Liver (tissue), 9 donors: Measurements from ENCODE around the gene ZNF681. TPM values are rescaled to one million over a fixed set of nuclear protein-coding genes. Genes with fewer than 3 reads are reported as not detected.

ENCODE experiments used
- DNase-seq: peaks from one replicate; pipeline ENCODE4 v3.0.0-alpha.2; 2017; ENCODE audit warnings: low spot score
- H3K27ac ChIP-seq, 2 donors: one replicate each; pipeline ENCODE4 v1.7.0; 2013; ENCODE audit warnings: inconsistent platforms in 2 of 2, low read length in 2 of 2, control low read depth in 1 of 2, low read depth in 1 of 2, mild to moderate bottlenecking in 1 of 2
- H3K27me3 ChIP-seq, 4 donors: one replicate each; pipeline versions ENCODE4 v1.6.1 to v1.7.0; 2013; ENCODE audit warnings: low read length in 3 of 4, inconsistent platforms in 1 of 4, mild to moderate bottlenecking in 1 of 4, moderate library complexity in 1 of 4; ENCODE audit not compliant: control insufficient read depth in 4 of 4, insufficient read depth in 4 of 4
- H3K36me3 ChIP-seq, 4 donors: one replicate each; pipeline versions ENCODE4 v1.6.1 to v1.7.0; 2013; ENCODE audit warnings: low read length in 3 of 4, mild to moderate bottlenecking in 3 of 4, low read depth in 1 of 4, moderate library complexity in 1 of 4; ENCODE audit not compliant: control insufficient read depth in 4 of 4, insufficient read depth in 3 of 4
- H3K4me1 ChIP-seq, 4 donors: one replicate each; pipeline versions ENCODE4 v1.6.1 to v1.7.0; 2013; ENCODE audit warnings: low read length in 3 of 4, mild to moderate bottlenecking in 3 of 4, moderate library complexity in 1 of 4; ENCODE audit not compliant: control insufficient read depth in 4 of 4, insufficient read depth in 4 of 4
- H3K4me3 ChIP-seq, 3 donors: one replicate each; pipeline versions ENCODE4 v1.6.1 to v1.7.0; 2013; ENCODE audit warnings: low read length in 3 of 3, control low read depth in 1 of 3, low read depth in 1 of 3, mild to moderate bottlenecking in 1 of 3
- H3K9ac ChIP-seq, 2 donors: one replicate each; pipeline ENCODE4 v1.7.0; 2013; ENCODE audit warnings: low read length in 2 of 2, mild to moderate bottlenecking in 2 of 2, moderate library complexity in 2 of 2, control low read depth in 1 of 2, low read depth in 1 of 2
- H3K9me3 ChIP-seq, 4 donors: one replicate each; pipeline versions ENCODE4 v1.6.1 to v1.7.0; 2013; ENCODE audit warnings: low read length in 3 of 4; ENCODE audit not compliant: control insufficient read depth in 4 of 4
- EGR1 ChIP-seq, 2 donors: IDR thresholded peaks; 2 replicates each; pipeline ENCODE4 v1.6.1; 2016 to 2018; ENCODE audit warnings: antibody characterized with exemption in 2 of 2, low read depth in 2 of 2
- FOXA1 ChIP-seq: IDR thresholded peaks from 2 replicates; pipeline ENCODE4 v1.6.1; 2016; ENCODE audit warnings: antibody characterized with exemption
- FOXA2 ChIP-seq: IDR thresholded peaks from 2 replicates; pipeline ENCODE4 v1.6.1; 2016; ENCODE audit warnings: antibody characterized with exemption
- GABPA ChIP-seq, 2 donors: IDR thresholded peaks in 1 of 2; conservative IDR thresholded peaks in 1 of 2; 2 replicates each; pipeline ENCODE4 v1.6.1; 2016; ENCODE audit warnings: antibody characterized with exemption in 2 of 2, mild to moderate bottlenecking in 1 of 2, moderate library complexity in 1 of 2
- HNF4A ChIP-seq, 2 donors: conservative IDR thresholded peaks; 2 replicates each; pipeline ENCODE4 v1.6.1; 2016; ENCODE audit warnings: antibody characterized with exemption in 2 of 2, mild to moderate bottlenecking in 2 of 2
- HNF4G ChIP-seq: IDR thresholded peaks from 2 replicates; pipeline ENCODE4 v1.6.1; 2016; ENCODE audit warnings: antibody characterized with exemption
- JUND ChIP-seq, 2 donors: IDR thresholded peaks; 2 replicates each; pipeline ENCODE4 v1.6.1; 2016; ENCODE audit warnings: antibody characterized with exemption in 2 of 2
- NR2F2 ChIP-seq: IDR thresholded peaks from 2 replicates; pipeline ENCODE4 v1.6.1; 2016; ENCODE audit warnings: antibody characterized with exemption
- RAD21 ChIP-seq, 2 donors: IDR thresholded peaks; 2 replicates each; pipeline ENCODE4 v1.6.1; 2016; ENCODE audit warnings: antibody characterized with exemption in 2 of 2, mild to moderate bottlenecking in 2 of 2
- RXRA ChIP-seq, 2 donors: IDR thresholded peaks; 2 replicates each; pipeline ENCODE4 v1.6.1; 2017 to 2018; ENCODE audit warnings: antibody characterized with exemption in 2 of 2, mild to moderate bottlenecking in 1 of 2
- SP1 ChIP-seq: IDR thresholded peaks from 2 replicates; pipeline ENCODE4 v1.6.1; 2018; ENCODE audit warnings: antibody characterized with exemption, mild to moderate bottlenecking
- TAF1 ChIP-seq: conservative IDR thresholded peaks from 2 replicates; pipeline ENCODE4 v1.6.1; 2016; ENCODE audit warnings: antibody characterized with exemption, mild to moderate bottlenecking
- YY1 ChIP-seq: IDR thresholded peaks from 2 replicates; pipeline ENCODE4 v1.6.1; 2016; ENCODE audit warnings: antibody characterized with exemption, mild to moderate bottlenecking
- WGBS: extraction: QIAGEN DNeasy Blood & Tissue Kit; methylation state at CpG from one replicate; pipeline ENCODE4 v1.1.7; 2013; 5-methylcytosine and 5-hydroxymethylcytosine counted together
- polyA plus RNA-seq, 2 donors: library from polyadenylated mRNA; stranded (reverse) in 1 of 2; unstranded in 1 of 2; fragments of 200-250 nt in 1 of 2; fragments of >200 nt in 1 of 2; fragmentation: Nextera tagmentation in 1 of 2; extraction: Ambion mirVana in 1 of 2; gene quantifications; one replicate each; pipeline versions ENCODE4 v1.2.1 to v1.2.3, GENCODE V29; 2013 to 2015
- total RNA-seq, 2 donors: library from RNA; depleted of rRNA; stranded (reverse); fragments of >200 nt; gene quantifications; one replicate each; pipeline ENCODE4 v1.2.3, GENCODE V29; 2014
- TF ChIP-seq, protein P1 (sequence below): fragments of 150-350 bp; IDR thresholded peaks from 2 replicates; pipeline ENCODE4 v1.5.1; 2017; ENCODE audit warnings: improper control_type of control experiment, low read depth, low read length; ENCODE audit not compliant: missing input control
- TF ChIP-seq, protein P2 (sequence below): IDR thresholded peaks from 2 replicates; pipeline ENCODE4 v1.6.1; 2016; ENCODE audit warnings: antibody characterized with exemption
- TF ChIP-seq, protein P3 (sequence below): IDR thresholded peaks from 2 replicates; pipeline ENCODE4 v1.6.1; 2016; ENCODE audit warnings: antibody characterized with exemption
- TF ChIP-seq, protein P4 (sequence below): IDR thresholded peaks from 2 replicates; pipeline ENCODE4 v1.6.1; 2016; ENCODE audit warnings: antibody characterized with exemption, mild to moderate bottlenecking
- TF ChIP-seq, protein P5 (sequence below): IDR thresholded peaks from 2 replicates; pipeline ENCODE4 v1.6.1; 2016; ENCODE audit warnings: antibody characterized with exemption
- donor health status: healthy.
- donor health status: healthy.
- donor health status: healthy.
- donor health status: healthy.
- donor health status: healthy.

Gene ZNF681
- total and polyA plus RNA-seq, 4 donors: 0.06 to 2.8 (median 0.27) TPM

DNA sequence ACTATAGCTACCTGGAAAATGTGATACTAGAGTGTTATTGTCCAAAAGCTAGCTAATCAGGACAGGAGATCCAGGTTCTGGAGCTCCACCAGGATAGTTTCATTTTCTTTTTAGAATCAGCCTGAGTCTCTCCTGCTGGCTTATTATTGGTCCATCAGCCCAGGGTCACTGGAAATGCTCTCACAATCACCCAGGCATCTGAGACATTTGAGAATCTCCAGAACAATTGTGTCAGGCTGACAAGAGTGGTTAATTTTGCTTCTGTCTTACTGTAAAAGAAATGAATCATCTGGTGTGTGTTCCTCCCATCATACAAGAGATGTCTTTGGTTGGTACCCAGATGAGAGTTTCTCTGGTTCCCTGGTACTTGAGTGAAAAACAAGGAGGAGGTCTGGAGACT, 43.6 kb upstream of the ZNF681 start:
- no peak overlapping the region for H3K27ac ChIP-seq
- DNase-seq: no peak
- H3K36me3 ChIP-seq: no peaks in the 10 kb centered on the region
- H3K9ac ChIP-seq: no peak overlapping the region
- no peaks in the 10 kb centered on the region for H3K4me1 ChIP-seq
- H3K9me3 ChIP-seq: peaks cover 0 to 6% (median 0%) of the 10 kb centered on the region in 4 donors
- TF ChIP-seq TAF1 (no peak), RXRA (IDR thresholded peaks at IDR 0.05) (no peak), HNF4G (no peak), GABPA (IDR thresholded peaks at IDR 0.05 in 1 of 2, conservative IDR thresholded peaks at IDR 0.05 in 1 of 2) (no peak), SP1 (no peak), FOXA1 (no peak), YY1 (no peak), HNF4A (conservative IDR thresholded peaks at IDR 0.05) (no peak), EGR1 (IDR thresholded peaks at IDR 0.05; ENCODE audit: low read depth in 2 of 2) (no peak), RAD21 (IDR thresholded peaks at IDR 0.05) (no peak), JUND (IDR thresholded peaks at IDR 0.05) (no peak), NR2F2 (no peak)
- TF ChIP-seq, protein P1, sequence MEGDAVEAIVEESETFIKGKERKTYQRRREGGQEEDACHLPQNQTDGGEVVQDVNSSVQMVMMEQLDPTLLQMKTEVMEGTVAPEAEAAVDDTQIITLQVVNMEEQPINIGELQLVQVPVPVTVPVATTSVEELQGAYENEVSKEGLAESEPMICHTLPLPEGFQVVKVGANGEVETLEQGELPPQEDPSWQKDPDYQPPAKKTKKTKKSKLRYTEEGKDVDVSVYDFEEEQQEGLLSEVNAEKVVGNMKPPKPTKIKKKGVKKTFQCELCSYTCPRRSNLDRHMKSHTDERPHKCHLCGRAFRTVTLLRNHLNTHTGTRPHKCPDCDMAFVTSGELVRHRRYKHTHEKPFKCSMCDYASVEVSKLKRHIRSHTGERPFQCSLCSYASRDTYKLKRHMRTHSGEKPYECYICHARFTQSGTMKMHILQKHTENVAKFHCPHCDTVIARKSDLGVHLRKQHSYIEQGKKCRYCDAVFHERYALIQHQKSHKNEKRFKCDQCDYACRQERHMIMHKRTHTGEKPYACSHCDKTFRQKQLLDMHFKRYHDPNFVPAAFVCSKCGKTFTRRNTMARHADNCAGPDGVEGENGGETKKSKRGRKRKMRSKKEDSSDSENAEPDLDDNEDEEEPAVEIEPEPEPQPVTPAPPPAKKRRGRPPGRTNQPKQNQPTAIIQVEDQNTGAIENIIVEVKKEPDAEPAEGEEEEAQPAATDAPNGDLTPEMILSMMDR: no peak
- TF ChIP-seq, protein P2, sequence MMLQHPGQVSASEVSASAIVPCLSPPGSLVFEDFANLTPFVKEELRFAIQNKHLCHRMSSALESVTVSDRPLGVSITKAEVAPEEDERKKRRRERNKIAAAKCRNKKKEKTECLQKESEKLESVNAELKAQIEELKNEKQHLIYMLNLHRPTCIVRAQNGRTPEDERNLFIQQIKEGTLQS: no peak
- TF ChIP-seq, protein P3, sequence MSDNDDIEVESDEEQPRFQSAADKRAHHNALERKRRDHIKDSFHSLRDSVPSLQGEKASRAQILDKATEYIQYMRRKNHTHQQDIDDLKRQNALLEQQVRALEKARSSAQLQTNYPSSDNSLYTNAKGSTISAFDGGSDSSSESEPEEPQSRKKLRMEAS: no peak
- TF ChIP-seq, protein P4, sequence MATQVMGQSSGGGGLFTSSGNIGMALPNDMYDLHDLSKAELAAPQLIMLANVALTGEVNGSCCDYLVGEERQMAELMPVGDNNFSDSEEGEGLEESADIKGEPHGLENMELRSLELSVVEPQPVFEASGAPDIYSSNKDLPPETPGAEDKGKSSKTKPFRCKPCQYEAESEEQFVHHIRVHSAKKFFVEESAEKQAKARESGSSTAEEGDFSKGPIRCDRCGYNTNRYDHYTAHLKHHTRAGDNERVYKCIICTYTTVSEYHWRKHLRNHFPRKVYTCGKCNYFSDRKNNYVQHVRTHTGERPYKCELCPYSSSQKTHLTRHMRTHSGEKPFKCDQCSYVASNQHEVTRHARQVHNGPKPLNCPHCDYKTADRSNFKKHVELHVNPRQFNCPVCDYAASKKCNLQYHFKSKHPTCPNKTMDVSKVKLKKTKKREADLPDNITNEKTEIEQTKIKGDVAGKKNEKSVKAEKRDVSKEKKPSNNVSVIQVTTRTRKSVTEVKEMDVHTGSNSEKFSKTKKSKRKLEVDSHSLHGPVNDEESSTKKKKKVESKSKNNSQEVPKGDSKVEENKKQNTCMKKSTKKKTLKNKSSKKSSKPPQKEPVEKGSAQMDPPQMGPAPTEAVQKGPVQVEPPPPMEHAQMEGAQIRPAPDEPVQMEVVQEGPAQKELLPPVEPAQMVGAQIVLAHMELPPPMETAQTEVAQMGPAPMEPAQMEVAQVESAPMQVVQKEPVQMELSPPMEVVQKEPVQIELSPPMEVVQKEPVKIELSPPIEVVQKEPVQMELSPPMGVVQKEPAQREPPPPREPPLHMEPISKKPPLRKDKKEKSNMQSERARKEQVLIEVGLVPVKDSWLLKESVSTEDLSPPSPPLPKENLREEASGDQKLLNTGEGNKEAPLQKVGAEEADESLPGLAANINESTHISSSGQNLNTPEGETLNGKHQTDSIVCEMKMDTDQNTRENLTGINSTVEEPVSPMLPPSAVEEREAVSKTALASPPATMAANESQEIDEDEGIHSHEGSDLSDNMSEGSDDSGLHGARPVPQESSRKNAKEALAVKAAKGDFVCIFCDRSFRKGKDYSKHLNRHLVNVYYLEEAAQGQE: no peak
- H3K4me3 ChIP-seq: no peak overlapping the region
- H3K27me3 ChIP-seq: no peaks in the 10 kb centered on the region

DNA sequence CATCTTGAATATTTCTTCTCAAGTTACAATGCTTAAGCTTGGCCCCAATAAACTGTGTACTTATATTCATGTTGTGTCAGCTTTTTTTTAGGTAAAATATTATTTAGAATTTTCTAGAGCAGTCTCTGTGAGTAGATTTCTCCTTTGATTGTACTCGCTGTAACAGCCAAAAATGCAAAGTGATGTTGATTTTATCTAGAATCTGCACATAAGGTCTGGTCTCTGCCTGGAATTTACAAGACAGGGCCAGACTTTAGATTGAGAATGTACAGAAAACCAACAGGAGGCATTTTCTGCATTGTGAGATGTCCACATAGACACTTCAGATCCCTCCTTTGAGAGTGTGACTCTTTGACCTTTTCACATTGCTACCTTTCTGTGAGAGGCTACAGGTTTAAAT, 43.1 kb upstream of the ZNF681 start:
- H3K27ac ChIP-seq: no peak overlapping the region
- no peaks in the 10 kb centered on the region for H3K36me3 ChIP-seq
- no peak overlapping the region for H3K4me3 ChIP-seq
- 99% methylated on average over 1 of the region's 1 CpG for WGBS
- DNase-seq: no peak
- H3K9ac ChIP-seq: no peak overlapping the region
- H3K4me1 ChIP-seq: no peaks in the 10 kb centered on the region
- peaks cover 0 to 6% (median 0%) of the 10 kb centered on the region in 4 donors for H3K9me3 ChIP-seq
- H3K27me3 ChIP-seq: no peaks in the 10 kb centered on the region
- TF ChIP-seq TAF1 (no peak), FOXA2 (no peak), RXRA (IDR thresholded peaks at IDR 0.05) (no peak), GABPA (IDR thresholded peaks at IDR 0.05 in 1 of 2, conservative IDR thresholded peaks at IDR 0.05 in 1 of 2) (no peak), FOXA1 (no peak), SP1 (no peak), YY1 (no peak), NR2F2 (no peak), RAD21 (IDR thresholded peaks at IDR 0.05) (no peak), JUND (IDR thresholded peaks at IDR 0.05) (no peak), EGR1 (IDR thresholded peaks at IDR 0.05; ENCODE audit: low read depth in 2 of 2) (no peak), HNF4A (conservative IDR thresholded peaks at IDR 0.05) (no peak), HNF4G (no peak)
- TF ChIP-seq, protein P3: no peak
- TF ChIP-seq, protein P2: no peak
- TF ChIP-seq, protein P5, sequence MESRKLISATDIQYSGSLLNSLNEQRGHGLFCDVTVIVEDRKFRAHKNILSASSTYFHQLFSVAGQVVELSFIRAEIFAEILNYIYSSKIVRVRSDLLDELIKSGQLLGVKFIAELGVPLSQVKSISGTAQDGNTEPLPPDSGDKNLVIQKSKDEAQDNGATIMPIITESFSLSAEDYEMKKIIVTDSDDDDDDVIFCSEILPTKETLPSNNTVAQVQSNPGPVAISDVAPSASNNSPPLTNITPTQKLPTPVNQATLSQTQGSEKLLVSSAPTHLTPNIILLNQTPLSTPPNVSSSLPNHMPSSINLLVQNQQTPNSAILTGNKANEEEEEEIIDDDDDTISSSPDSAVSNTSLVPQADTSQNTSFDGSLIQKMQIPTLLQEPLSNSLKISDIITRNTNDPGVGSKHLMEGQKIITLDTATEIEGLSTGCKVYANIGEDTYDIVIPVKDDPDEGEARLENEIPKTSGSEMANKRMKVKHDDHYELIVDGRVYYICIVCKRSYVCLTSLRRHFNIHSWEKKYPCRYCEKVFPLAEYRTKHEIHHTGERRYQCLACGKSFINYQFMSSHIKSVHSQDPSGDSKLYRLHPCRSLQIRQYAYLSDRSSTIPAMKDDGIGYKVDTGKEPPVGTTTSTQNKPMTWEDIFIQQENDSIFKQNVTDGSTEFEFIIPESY: no peak
- TF ChIP-seq, protein P4: no peak
